HG03103 (cell line): ENCODE data around the gene CCM2.
"Not testable (repeated sequence)": the region's sequence is repeated elsewhere in the genome, so short reads cannot be mapped to it uniquely, and the experiment has no call there.

Experiments
- ATAC-seq: cut with Tn5 transposase; IDR thresholded peaks from one replicate; pipeline ENCODE4 v1.9.1; 2021; ENCODE audit warnings: low read depth; ENCODE audit not compliant: unreplicated experiment

The CCM2 gene

GRCh38 chr7:45028138-45028919 lies 28.3 kb downstream of the CCM2 start:
- ATAC-seq: no peak

- ATAC-seq: no peak
Measured at GRCh38 chr7:45028920-45029344, 28.9 kb downstream of the CCM2 start.

- no peak for ATAC-seq
Measured at GRCh38 chr7:45031829-45032228, 31.8 kb downstream of the CCM2 start.

- ATAC-seq: no peak
Measured at GRCh38 chr7:45032421-45032820, 32.4 kb downstream of the CCM2 start.

- ATAC-seq: no peak
Measured at GRCh38 chr7:45033261-45033930, 33.4 kb downstream of the CCM2 start.

- no peak for ATAC-seq
Measured at GRCh38 chr7:45033931-45034290, 33.9 kb downstream of the CCM2 start.

GRCh38 chr7:45034710-45035109 lies 34.7 kb downstream of the CCM2 start:
- not testable (repeated sequence) for ATAC-seq

- no peak for ATAC-seq
Measured at GRCh38 chr7:45035371-45035770, 35.4 kb downstream of the CCM2 start.

GRCh38 chr7:45035893-45036292 lies 35.9 kb downstream of the CCM2 start:
- no peak for ATAC-seq

- no peak for ATAC-seq
Measured at GRCh38 chr7:45036317-45036716, 36.3 kb downstream of the CCM2 start.

GRCh38 chr7:45036796-45037195 lies 36.8 kb downstream of the CCM2 start:
- no peak for ATAC-seq

- no peak for ATAC-seq
Measured at GRCh38 chr7:45037876-45038275, 37.9 kb downstream of the CCM2 start.

- no peak for ATAC-seq
Measured at GRCh38 chr7:45039106-45039505, 39.1 kb downstream of the CCM2 start.

GRCh38 chr7:45044338-45044737 lies 44.3 kb downstream of the CCM2 start:
- no peak for ATAC-seq

GRCh38 chr7:45048748-45049147 lies 48.7 kb downstream of the CCM2 start:
- ATAC-seq: no peak

- ATAC-seq: no peak
Measured at GRCh38 chr7:45050198-45050597, 50.2 kb downstream of the CCM2 start.

- ATAC-seq: no peak
Measured at GRCh38 chr7:45052011-45052410, 52.0 kb downstream of the CCM2 start.

GRCh38 chr7:45053401-45053800 lies 53.4 kb downstream of the CCM2 start:
- no peak for ATAC-seq

GRCh38 chr7:45053941-45054340 lies 53.9 kb downstream of the CCM2 start:
- ATAC-seq: no peak

- ATAC-seq: no peak
Measured at GRCh38 chr7:45054442-45054841, 54.4 kb downstream of the CCM2 start.

- no peak for ATAC-seq
Measured at GRCh38 chr7:45055016-45055415, 55.0 kb downstream of the CCM2 start.

- no peak for ATAC-seq
Measured at GRCh38 chr7:45055594-45056219, 55.7 kb downstream of the CCM2 start.
